B cell (primary cell): Measurements from ENCODE around the gene LRRD1. TPM values are rescaled to one million over a fixed set of nuclear protein-coding genes. Genes with fewer than 3 reads are reported as not detected.
A peak's percentile ranks its signal among the peaks of the same experiment; 100 is the strongest.

Experiments
- ATAC-seq: fragments of 200-7000 bp; cut with Tn5 transposase; one replicate; pipeline ENCODE4 v1.10.0; 2021; ENCODE audit warnings: low read depth, mild to moderate bottlenecking, moderate number of reproducible peaks, moderate library complexity
- CTCF ChIA-PET: fragments of 350-600 bp; sonication (Branson Sonifier 250); formaldehyde crosslinking; loops from one replicate; lab custom pipeline; 2021; ENCODE audit warnings: antibody characterized with exemption, inconsistent platforms; lab: Charles Lee
- POLR2A ChIA-PET: fragments of 350-600 bp; sonication (Branson Sonifier 250); formaldehyde crosslinking; loops from one replicate; lab custom pipeline; 2021; ENCODE audit warnings: antibody characterized with exemption; lab: Charles Lee
- DNase-seq: peaks from one replicate; pipeline ENCODE4 v3.0.0; 2013
- H2AFZ ChIP-seq: 2 replicates; pipeline ENCODE4 v1.6.1; 2012; ENCODE audit warnings: mild to moderate bottlenecking, low read depth, low read length; ENCODE audit not compliant: insufficient read depth, poor library complexity, severe bottlenecking
- H3K27ac ChIP-seq, 2 donors: 1 replicate in 1 of 2; 2 replicates in 1 of 2; pipeline ENCODE4 v1.5.1; 2012 to 2013; ENCODE audit warnings: low read length in 2 of 2, mild to moderate bottlenecking in 2 of 2, moderate library complexity in 1 of 2
- H3K27me3 ChIP-seq, 4 experiments: fragments of 200-600 bp in 1 of 4; sonication (generic) in 1 of 4; replicated peaks in 1 of 4; 1 replicate in 2 of 4; 2 replicates in 2 of 4; pipeline versions ENCODE4 v1.6.1 to v1.7.0; 2013 to 2016; ENCODE audit warnings: low read length in 3 of 4, mild to moderate bottlenecking in 2 of 4, mixed read lengths in 1 of 4, moderate library complexity in 1 of 4; ENCODE audit not compliant: insufficient read depth in 4 of 4, control insufficient read depth in 3 of 4; ENCODE audit errors: control extremely low read depth in 1 of 4
- H3K36me3 ChIP-seq, 2 experiments: replicated peaks in 1 of 2; 1 replicate in 1 of 2; 2 replicates in 1 of 2; pipeline versions ENCODE4 v1.6.1 to v1.7.1; 2013; ENCODE audit warnings: low read length in 1 of 2; ENCODE audit not compliant: insufficient read depth in 2 of 2, control insufficient read depth in 1 of 2; ENCODE audit errors: control extremely low read depth in 1 of 2, extremely low read depth in 1 of 2
- H3K4me1 ChIP-seq, 2 donors: fragments of 200-600 bp in 1 of 2; sonication (generic) in 1 of 2; 1 replicate in 1 of 2; 2 replicates in 1 of 2; pipeline versions ENCODE4 v1.5.1 to v1.6.1; 2013 to 2017; ENCODE audit warnings: low read length in 2 of 2; ENCODE audit not compliant: control insufficient read depth in 2 of 2, insufficient read depth in 2 of 2
- H3K4me2 ChIP-seq: replicated peaks from 2 replicates; pipeline ENCODE3; 2012; ENCODE audit warnings: mild to moderate bottlenecking, low read depth, low read length; ENCODE audit not compliant: poor library complexity, severe bottlenecking
- H3K4me3 ChIP-seq, 5 experiments: fragments of 200-600 bp in 1 of 5; sonication (generic) in 1 of 5; 1 replicate in 3 of 5; 2 replicates in 2 of 5; pipeline versions ENCODE4 v1.5.1 to v1.7.0; 2011 to 2016; ENCODE audit warnings: low read length in 4 of 5, mild to moderate bottlenecking in 4 of 5, low read depth in 2 of 5, control low read depth in 1 of 5, moderate library complexity in 1 of 5; ENCODE audit not compliant: insufficient read depth in 1 of 5; ENCODE audit errors: control extremely low read depth in 1 of 5, extremely low read depth in 1 of 5
- H3K79me2 ChIP-seq: fragments of 200-600 bp; sonication (generic); one replicate; pipeline ENCODE4 v1.6.0; 2016; ENCODE audit warnings: low read length; ENCODE audit not compliant: control insufficient read depth, insufficient read depth
- H3K9ac ChIP-seq: fragments of 200-600 bp; sonication (generic); 2 replicates; pipeline ENCODE4 v1.6.1; 2017; ENCODE audit warnings: mild to moderate bottlenecking, low read length, moderate library complexity
- H3K9me3 ChIP-seq, 3 donors: one replicate each; pipeline versions ENCODE4 v1.6.1 to v1.7.1; 2013; ENCODE audit warnings: low read length in 2 of 3; ENCODE audit not compliant: control insufficient read depth in 2 of 3, insufficient read depth in 1 of 3; ENCODE audit errors: control extremely low read depth in 1 of 3
- H4K20me1 ChIP-seq: 2 replicates; pipeline ENCODE4 v1.6.0; 2012; ENCODE audit warnings: mild to moderate bottlenecking, low read length; ENCODE audit not compliant: insufficient read depth, control insufficient read depth, poor library complexity, severe bottlenecking
- H3K27ac Mint-ChIP-seq: one replicate; pipeline ENCODE4 v1.8.0; 2021; ENCODE audit warnings: mixed read lengths
- H3K27me3 Mint-ChIP-seq: one replicate; pipeline ENCODE4 v1.8.0; 2021; ENCODE audit warnings: mixed read lengths
- H3K4me1 Mint-ChIP-seq: one replicate; pipeline ENCODE4 v1.8.0; 2021; ENCODE audit warnings: mixed read lengths
- H3K4me3 Mint-ChIP-seq: one replicate; pipeline ENCODE4 v1.8.0; 2021; ENCODE audit warnings: mixed read lengths
- H3K9me3 Mint-ChIP-seq: one replicate; pipeline ENCODE4 v1.8.0; 2022; ENCODE audit warnings: mixed read lengths; ENCODE audit not compliant: insufficient read depth
- EZH2 ChIP-seq: IDR thresholded peaks from 2 replicates; pipeline ENCODE4 v1.6.1; 2012; ENCODE audit warnings: borderline replicate concordance, low read depth, mild to moderate bottlenecking, moderate library complexity, low read length; ENCODE audit not compliant: insufficient read depth, poor library complexity, severe bottlenecking
- WGBS: methylation state at CpG from one replicate; pipeline ENCODE4 v1.1.5; 2013; ENCODE audit warnings: missing lambda C conversion rate; ENCODE audit not compliant: insufficient coverage; 5-methylcytosine and 5-hydroxymethylcytosine counted together
- intact Hi-C: fragments of 100-400 bp; cut with micrococcal nuclease; formaldehyde crosslinking; loops from one replicate; pipeline ENCODE4 v1.10.0; 2022
- polyA plus RNA-seq: library from polyadenylated mRNA; depleted of rRNA; stranded (reverse); fragments of >200 nt; gene quantifications from 2 replicates; pipeline ENCODE4 v1.2.3, GENCODE V29; 2012
- total RNA-seq, 2 donors: library from RNA; stranded (reverse); fragments of 120-200 nt in 1 of 2; gene quantifications; 1 replicate in 1 of 2; 2 replicates in 1 of 2; pipeline versions ENCODE4 v1.2.3 to v1.2.4, GENCODE V29; 2013 to 2022
- TF ChIP-seq, protein P1 (sequence below): fragments of 200-600 bp; IDR thresholded peaks from one replicate; pipeline ENCODE4 v1.8.0; 2022; ENCODE audit warnings: antibody characterized with exemption, mild to moderate bottlenecking

The LRRD1 gene
- total and polyA plus RNA-seq, 2 donors (not counting 1 experiment from before 2014, with no cell fraction given): 0.03 to 0.17 TPM

DNA sequence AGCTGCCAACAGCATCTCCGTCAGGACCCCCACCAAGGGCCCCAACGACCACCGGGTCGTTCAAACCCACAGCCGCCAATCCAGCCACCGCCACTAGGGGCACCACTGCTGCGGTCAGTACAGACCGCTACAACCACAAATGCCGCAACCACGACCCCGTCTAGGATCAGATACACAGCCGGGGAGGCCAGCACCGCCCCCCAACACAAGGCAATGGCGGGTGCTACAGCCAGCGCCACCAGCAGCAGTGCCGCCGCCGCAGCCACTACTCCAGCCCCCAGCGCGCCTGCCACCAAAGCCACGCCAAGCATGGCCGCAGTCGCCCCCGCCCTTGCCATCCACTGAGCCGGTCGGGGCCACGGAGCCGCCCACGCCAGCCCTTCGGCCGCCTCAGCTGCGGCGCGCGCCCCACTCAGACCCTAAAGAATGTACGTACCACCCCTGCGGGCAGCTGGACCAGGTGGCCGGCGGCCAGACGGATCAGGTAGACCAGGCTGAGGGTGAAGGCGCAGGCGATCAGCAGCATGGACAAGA lies 45.1 kb downstream of the LRRD1 start:
- POLR2A ChIA-PET: interaction anchor here (1.0 to 3.0 kb wide), 6 partner anchors 111 to 395 kb away, joined by 3 to 15 read pairs (median 4); partner anchors contain the start of genes ANKIB1, KRIT1, MTERF1 and PEX1
- Histone ChIP-seq H3K79me2 (peaks cover 54% of the 10 kb centered on the region), H4K20me1 (peaks cover 4% of the 10 kb centered on the region), H3K9ac (peak overlapping the region; percentile 92), H3K27me3 (no peaks in the 10 kb centered on the region), H3K9me3 (no peaks in the 10 kb centered on the region), H3K4me1 (peaks cover 18 to 27% of the 10 kb centered on the region in 2 donors), H3K36me3 (peaks cover 2 to 3% of the 10 kb centered on the region in 2 experiments), H3K27ac (peak overlapping the region; percentile 94 to 98), H3K4me3 (peak overlapping the region; percentile 86 to 94 (median 90)), H3K4me2 (peak overlapping the region; percentile 87), H2AFZ (peak overlapping the region; percentile 81)
- no peaks in the 10 kb centered on the region for H3K9me3 Mint-ChIP-seq
- H3K27me3 Mint-ChIP-seq: no peaks in the 10 kb centered on the region
- intact Hi-C loops: loop anchor here (1.0 to 10.0 kb wide), 9 partner anchors 45 to 981 kb away; partner anchors contain the start of genes AKAP9, ANKIB1, CDK6 and FAM133B
- WGBS: 0% methylated on average over 42 of the region's 42 CpGs
- peak overlapping the region; percentile 100 for H3K27ac Mint-ChIP-seq
- H3K4me1 Mint-ChIP-seq: peaks cover 39% of the 10 kb centered on the region
- CTCF ChIA-PET: interaction anchor here (1.8 kb wide), 1 partner anchor 8 kb away, joined by 8 read pairs; no protein-coding TSS in a partner anchor
- ATAC-seq: peak; percentile 36
- TF ChIP-seq EZH2: no peak
- TF ChIP-seq, protein P1, sequence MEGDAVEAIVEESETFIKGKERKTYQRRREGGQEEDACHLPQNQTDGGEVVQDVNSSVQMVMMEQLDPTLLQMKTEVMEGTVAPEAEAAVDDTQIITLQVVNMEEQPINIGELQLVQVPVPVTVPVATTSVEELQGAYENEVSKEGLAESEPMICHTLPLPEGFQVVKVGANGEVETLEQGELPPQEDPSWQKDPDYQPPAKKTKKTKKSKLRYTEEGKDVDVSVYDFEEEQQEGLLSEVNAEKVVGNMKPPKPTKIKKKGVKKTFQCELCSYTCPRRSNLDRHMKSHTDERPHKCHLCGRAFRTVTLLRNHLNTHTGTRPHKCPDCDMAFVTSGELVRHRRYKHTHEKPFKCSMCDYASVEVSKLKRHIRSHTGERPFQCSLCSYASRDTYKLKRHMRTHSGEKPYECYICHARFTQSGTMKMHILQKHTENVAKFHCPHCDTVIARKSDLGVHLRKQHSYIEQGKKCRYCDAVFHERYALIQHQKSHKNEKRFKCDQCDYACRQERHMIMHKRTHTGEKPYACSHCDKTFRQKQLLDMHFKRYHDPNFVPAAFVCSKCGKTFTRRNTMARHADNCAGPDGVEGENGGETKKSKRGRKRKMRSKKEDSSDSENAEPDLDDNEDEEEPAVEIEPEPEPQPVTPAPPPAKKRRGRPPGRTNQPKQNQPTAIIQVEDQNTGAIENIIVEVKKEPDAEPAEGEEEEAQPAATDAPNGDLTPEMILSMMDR: peak; percentile 79
- peak overlapping the region; percentile 99 for H3K4me3 Mint-ChIP-seq
- peak; percentile 88 for DNase-seq
